ENCODE measurements around the gene ELP5.

ELP5 gene

DNA sequence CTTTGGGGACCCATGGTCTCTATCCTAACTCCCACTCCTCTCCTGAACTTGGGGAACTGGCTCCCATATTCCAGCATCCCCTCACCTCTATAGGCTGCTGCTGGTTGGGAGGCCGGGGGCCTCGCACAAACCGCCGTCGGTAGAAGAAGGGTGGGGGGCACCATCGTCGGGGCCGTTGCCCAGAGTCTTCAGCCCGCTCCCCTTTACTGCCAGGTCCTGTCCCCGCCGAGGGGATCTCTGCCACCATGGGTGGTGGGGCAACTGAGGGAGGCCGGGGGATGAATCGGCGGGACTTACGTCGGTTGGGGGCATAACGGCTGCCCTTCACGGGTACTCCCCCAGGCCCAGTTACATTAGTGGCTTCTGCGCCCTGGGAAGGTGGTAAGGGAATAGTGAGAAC is 38.2 kb downstream of the ELP5 start:
- no peak for DNase-seq

DNA sequence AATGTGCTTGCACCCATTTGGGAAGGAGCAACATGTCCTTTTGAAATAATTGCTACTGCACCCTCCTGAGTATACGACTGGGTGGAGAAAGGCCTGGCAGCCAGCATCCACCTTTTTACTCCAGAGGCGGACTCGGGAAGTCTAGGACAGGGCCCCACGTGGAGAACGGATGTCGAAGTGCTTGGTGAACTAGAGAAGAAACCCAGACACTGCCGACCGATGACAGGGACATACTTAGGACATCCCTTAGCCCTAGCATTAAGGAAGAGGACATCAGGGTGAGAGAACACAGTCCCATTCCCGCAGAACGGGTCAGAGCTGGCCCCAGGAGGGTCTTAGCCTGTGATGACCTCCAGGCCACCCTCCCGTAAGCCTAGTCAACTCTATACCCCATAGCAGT is 38.7 kb downstream of the ELP5 start:
- DNase-seq, result no peak

DNA sequence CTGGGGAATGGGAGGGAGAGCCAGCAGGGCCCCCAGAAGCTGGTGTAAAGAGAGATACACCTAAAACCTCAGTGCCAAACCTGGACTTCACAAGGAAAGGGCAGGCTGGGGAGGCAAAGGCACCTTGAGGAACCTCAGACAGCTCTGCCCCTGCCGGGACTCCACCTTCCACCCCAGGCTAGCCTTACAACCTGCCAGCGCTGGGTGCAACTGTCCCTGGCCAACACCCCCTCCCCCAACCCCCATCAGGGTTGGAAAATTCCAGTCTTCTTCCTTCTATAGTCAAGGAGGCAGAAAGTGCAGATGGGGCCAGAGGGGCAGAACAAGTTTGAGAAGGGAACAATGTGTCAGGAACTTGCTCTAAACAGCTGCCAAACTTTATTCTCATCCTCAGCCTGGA is 40.2 kb downstream of the ELP5 start:
- DNase-seq, result no peak

- no peak for DNase-seq
Observed at GRCh38 chr17:7292729-7293128, 40.7 kb downstream of the ELP5 start.

GRCh38 chr17:7293159-7293558 is 41.1 kb downstream of the ELP5 start:
- DNase-seq, result no peak

GRCh38 chr17:7293816-7294613 is 42.0 kb downstream of the ELP5 start:
- DNase-seq, result no peak

GRCh38 chr17:7294614-7295153 is 42.7 kb downstream of the ELP5 start, which contains the start of gene YBX2:
Gene YBX2 (minus strand): TSS chr17:7294639. CDS start chr17:7294500, 139 bp downstream.
- DNase-seq, result no peak

GRCh38 chr17:7295230-7296180 is 43.5 kb downstream of the ELP5 start:
- no peak for DNase-seq

- peak; percentile 58 for DNase-seq
Observed at GRCh38 chr17:7296189-7296861, 44.3 kb downstream of the ELP5 start.

GRCh38 chr17:7304179-7304578 is 52.2 kb downstream of the ELP5 start:
- DNase-seq, result no peak

DNA sequence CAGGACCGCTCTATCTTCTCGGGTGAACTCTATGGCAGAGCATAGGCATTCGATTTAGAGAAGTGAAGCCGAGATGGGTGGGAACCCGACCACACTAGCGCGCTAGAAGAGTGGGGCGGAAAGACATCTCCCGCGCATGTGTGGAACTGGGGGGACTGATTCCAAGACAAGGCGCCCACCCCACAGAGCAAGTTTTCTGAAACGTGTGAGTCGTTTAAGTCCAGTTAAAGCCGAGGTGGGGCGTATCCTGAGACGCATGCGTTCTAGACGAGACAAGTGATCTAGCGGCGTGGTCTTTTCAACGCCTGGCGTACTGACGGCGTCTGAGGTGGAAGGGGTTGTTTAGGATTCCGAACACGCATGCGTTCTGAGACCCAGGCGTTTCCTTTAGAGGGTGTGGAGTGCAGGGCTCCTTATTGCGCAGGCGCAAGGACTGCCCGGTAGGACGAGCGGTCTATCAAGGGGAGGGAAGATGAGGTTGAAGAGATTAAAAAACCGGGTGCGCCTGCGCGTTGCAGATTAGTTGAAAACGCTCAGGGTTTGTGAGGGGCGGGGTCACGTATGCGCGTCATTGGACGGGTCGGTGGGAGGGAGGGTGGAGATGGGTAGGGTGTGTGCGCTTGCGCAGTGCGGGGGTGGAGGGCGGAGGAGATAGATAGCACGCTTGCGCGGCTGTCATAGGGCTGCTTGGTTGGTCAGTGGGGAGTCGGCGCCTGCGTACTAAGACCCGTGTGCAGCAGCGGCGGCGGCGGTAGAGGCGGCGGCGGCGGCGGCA is 55.1 kb downstream of the ELP5 start, which contains the start of gene EIF5A:
TSS of gene EIF5A (plus strand) at position 718 of the 775 bp plus-strand sequence. CDS start 2,008 bp downstream, outside the sequence.
- peak; percentile 100 for DNase-seq

DNA sequence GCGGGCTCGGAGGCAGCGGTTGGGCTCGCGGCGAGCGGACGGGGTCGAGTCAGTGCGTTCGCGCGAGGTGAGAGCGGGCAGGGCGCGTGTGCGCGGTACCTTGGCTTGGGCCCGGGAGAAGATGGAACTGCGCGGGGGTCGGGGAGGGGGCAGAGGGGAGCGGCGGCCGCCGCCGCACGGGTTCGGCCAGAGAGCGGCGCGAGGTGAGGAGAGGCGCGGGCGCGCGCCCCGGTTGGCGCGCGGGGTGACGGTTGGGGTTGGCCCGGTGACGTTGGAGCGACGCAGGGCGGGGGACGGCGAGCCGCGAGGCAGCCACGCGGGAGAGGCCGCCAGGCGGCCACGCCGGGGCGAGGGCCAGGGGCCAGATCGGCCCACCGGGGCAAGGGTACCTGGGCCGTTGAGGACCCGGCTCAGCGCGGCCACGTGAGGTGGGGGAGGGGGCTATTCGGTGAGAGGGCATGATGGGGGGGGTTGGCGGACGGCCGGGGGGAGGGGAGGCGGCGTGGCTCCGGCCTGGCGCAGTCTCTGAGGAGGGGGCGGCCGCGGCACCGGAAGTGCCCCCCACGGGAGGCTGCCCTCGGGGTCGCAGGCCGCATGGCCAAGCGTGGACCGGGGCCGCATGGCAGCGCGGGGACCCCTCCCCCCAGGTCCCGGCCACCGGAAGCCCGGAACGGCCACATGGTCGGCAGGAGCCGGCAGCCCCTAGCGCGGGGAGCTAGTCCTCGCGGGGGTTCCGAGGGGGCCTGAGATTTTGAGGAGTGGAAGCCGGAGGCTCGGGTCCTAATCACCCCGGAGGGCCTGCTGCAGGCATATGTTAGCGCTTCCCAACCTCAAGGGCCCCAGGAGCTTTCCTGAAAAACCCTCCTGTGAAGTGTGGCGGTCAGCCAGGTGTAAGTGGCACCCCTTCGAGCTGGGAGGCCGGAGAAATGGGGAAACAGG is 55.9 kb downstream of the ELP5 start:
- no peak for DNase-seq

GRCh38 chr17:7308625-7309433 is 56.8 kb downstream of the ELP5 start:
- peak; percentile 33 for DNase-seq

Data from SHP77 treated with DMSO at 0.1 percent for 48 hours (cell line).